ENCODE data around the gene JAG2.

The JAG2 gene

GRCh38 chr14:105168496-105168978 is at the start of gene JAG2:
JAG2 (minus strand) TSS chr14:105168776; CDS start chr14:105168420, 356 bp downstream.
- TF ChIP-seq PPARA (CRISPR knock-in tag; IDR thresholded peaks at IDR 0.05; ENCODE audit: borderline replicate concordance), result no peak
- TF ChIP-seq, protein P1, sequence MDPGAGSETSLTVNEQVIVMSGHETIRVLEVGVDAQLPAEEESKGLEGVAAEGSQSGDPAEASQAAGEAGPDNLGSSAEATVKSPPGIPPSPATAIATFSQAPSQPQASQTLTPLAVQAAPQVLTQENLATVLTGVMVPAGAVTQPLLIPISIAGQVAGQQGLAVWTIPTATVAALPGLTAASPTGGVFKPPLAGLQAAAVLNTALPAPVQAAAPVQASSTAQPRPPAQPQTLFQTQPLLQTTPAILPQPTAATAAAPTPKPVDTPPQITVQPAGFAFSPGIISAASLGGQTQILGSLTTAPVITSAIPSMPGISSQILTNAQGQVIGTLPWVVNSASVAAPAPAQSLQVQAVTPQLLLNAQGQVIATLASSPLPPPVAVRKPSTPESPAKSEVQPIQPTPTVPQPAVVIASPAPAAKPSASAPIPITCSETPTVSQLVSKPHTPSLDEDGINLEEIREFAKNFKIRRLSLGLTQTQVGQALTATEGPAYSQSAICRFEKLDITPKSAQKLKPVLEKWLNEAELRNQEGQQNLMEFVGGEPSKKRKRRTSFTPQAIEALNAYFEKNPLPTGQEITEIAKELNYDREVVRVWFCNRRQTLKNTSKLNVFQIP (CRISPR knock-in tag; IDR thresholded peaks at IDR 0.05; ENCODE audit: borderline replicate concordance, low read depth), result no peak
- TF ChIP-seq SNAI2 (CRISPR knock-in tag; IDR thresholded peaks at IDR 0.05), result no peak
- TF ChIP-seq OSR1 (CRISPR knock-in tag; IDR thresholded peaks at IDR 0.05), result no peak
- no peak for TF ChIP-seq TCF4 (CRISPR knock-in tag; IDR thresholded peaks at IDR 0.05; ENCODE audit: borderline replicate concordance)
- TF ChIP-seq ZC3H10 (CRISPR knock-in tag; IDR thresholded peaks at IDR 0.05), result no peak
- TF ChIP-seq TSHZ2 (CRISPR knock-in tag; IDR thresholded peaks at IDR 0.05), result no peak
- TF ChIP-seq ZNF565 (CRISPR knock-in tag; conservative IDR thresholded peaks at IDR 0.05; ENCODE audit: low read depth), result no peak
- no peak for TF ChIP-seq BACH2 (CRISPR knock-in tag; IDR thresholded peaks at IDR 0.05; ENCODE audit: borderline replicate concordance)
- TF ChIP-seq ZFP3 (CRISPR knock-in tag; IDR thresholded peaks at IDR 0.05), result no peak
- TF ChIP-seq CREB5 (CRISPR knock-in tag; IDR thresholded peaks at IDR 0.05; ENCODE audit: low read depth), result no peak
- TF ChIP-seq ISL1 (CRISPR knock-in tag; IDR thresholded peaks at IDR 0.05), result no peak
- TF ChIP-seq GLIS3 (CRISPR knock-in tag; IDR thresholded peaks at IDR 0.05), result no peak
- no peak for TF ChIP-seq ZNF8 (CRISPR knock-in tag; IDR thresholded peaks at IDR 0.05)
- TF ChIP-seq, protein P2, sequence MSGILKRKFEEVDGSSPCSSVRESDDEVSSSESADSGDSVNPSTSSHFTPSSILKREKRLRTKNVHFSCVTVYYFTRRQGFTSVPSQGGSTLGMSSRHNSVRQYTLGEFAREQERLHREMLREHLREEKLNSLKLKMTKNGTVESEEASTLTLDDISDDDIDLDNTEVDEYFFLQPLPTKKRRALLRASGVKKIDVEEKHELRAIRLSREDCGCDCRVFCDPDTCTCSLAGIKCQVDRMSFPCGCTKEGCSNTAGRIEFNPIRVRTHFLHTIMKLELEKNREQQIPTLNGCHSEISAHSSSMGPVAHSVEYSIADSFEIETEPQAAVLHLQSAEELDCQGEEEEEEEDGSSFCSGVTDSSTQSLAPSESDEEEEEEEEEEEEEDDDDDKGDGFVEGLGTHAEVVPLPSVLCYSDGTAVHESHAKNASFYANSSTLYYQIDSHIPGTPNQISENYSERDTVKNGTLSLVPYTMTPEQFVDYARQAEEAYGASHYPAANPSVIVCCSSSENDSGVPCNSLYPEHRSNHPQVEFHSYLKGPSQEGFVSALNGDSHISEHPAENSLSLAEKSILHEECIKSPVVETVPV (CRISPR knock-in tag; IDR thresholded peaks at IDR 0.05), result no peak
- no peak for TF ChIP-seq ZNF70 (CRISPR knock-in tag; IDR thresholded peaks at IDR 0.05)
- no peak for TF ChIP-seq ESRRG (CRISPR knock-in tag; IDR thresholded peaks at IDR 0.05)
- TF ChIP-seq TOX (CRISPR knock-in tag; IDR thresholded peaks at IDR 0.05; ENCODE audit: borderline replicate concordance), result no peak
- no peak for TF ChIP-seq PATZ1 (CRISPR knock-in tag; IDR thresholded peaks at IDR 0.05; ENCODE audit: borderline replicate concordance)
- TF ChIP-seq ZFP30 (CRISPR knock-in tag; IDR thresholded peaks at IDR 0.05), result no peak
- ATAC-seq, result no peak

DNA sequence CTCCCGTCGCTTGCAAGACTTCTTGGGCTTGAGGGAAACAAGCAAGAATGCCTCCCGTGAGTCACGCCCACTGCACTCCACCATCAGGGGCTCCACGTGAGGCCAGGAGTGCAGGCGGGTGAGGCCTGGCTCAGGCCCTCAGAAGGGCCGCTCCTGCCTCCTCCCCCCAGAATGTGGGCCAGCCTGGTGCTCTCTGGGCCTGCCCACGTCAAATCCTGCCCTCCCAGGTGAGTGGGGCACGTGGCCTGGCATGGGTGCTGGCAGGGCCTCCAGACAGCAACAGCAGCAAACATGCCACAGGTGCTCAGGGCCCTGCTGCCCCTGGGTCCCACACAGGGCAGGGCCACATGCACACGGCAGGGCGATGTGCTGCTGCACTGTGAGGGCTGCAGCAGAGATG is 49.2 kb upstream of the JAG2 start:
- no peak for TF ChIP-seq SNAI2 (CRISPR knock-in tag; IDR thresholded peaks at IDR 0.05)
- ATAC-seq, result no peak

DNA sequence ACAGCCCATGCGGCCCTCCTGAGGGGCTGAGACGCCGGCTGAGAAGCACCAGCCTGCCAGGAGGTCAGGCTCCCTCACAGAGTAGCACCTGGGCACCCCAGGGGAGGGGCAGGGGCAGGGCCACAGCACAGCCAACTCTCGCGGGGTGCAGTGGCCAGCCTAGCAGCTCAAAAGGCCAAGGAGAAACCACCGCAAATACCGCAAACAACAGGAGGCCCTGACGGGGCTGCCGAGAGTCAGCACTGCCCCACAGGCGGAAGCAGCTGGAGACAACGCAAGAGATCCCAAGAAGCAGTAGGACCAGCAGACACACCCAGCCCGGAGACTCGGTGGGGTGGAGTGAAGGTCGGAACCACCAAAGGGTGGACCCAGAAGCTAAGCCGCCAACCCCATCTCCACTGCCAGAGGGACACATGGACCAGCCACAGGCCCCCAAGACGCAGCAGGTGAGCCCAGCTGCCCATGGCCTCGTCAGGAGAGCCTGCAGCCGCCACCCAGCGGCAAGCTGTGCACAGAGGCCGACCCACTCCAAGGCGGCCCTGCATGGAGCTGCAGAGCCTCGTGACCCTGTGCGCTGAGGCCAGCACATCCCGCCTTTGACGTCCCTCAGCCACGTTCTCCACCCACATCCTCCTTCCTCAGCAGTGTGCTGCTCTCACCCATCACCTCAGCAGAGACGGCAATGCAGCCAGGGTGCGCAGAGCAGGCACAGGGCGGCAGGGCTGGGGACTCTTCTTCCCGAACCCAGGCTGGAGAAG is 48.1 kb upstream of the JAG2 start:
- no peak for ATAC-seq
- TF ChIP-seq RARB (CRISPR knock-in tag; IDR thresholded peaks at IDR 0.05) (no peak), ZC3H10 (CRISPR knock-in tag; IDR thresholded peaks at IDR 0.05) (no peak), ESRRG (CRISPR knock-in tag; IDR thresholded peaks at IDR 0.05) (no peak), PATZ1 (CRISPR knock-in tag; IDR thresholded peaks at IDR 0.05; ENCODE audit: borderline replicate concordance) (no peak), ZNF565 (CRISPR knock-in tag; conservative IDR thresholded peaks at IDR 0.05; ENCODE audit: low read depth) (no peak), PPARA (CRISPR knock-in tag; IDR thresholded peaks at IDR 0.05; ENCODE audit: borderline replicate concordance) (no peak)
- TF ChIP-seq, protein P2 (CRISPR knock-in tag; IDR thresholded peaks at IDR 0.05), result no peak
